Uterus (tissue), 2 donors: Measurements from ENCODE around the gene VPS26C.

Experiments used
- POLR2A ChIP-seq, 2 donors: fragments of 450-650 bp; IDR thresholded peaks; one replicate each; pipeline ENCODE4 v1.6.1; 2016; ENCODE audit warnings: antibody characterized with exemption in 2 of 2, mild to moderate bottlenecking in 1 of 2, moderate library complexity in 1 of 2
- TF ChIP-seq, protein P1 (sequence below), 4 experiments: fragments of 200-600 bp in 2 of 4; fragments of 450-650 bp in 2 of 4; sonication (generic) in 2 of 4; IDR thresholded peaks; one replicate each; pipeline ENCODE4 v1.5.1; 2016 to 2019; ENCODE audit warnings: antibody characterized with exemption in 4 of 4, mild to moderate bottlenecking in 2 of 4, moderate library complexity in 1 of 4

GRCh38 chr21:37208741-37209225 lies 58.4 kb downstream of the VPS26C start:
- TF ChIP-seq, protein P1, sequence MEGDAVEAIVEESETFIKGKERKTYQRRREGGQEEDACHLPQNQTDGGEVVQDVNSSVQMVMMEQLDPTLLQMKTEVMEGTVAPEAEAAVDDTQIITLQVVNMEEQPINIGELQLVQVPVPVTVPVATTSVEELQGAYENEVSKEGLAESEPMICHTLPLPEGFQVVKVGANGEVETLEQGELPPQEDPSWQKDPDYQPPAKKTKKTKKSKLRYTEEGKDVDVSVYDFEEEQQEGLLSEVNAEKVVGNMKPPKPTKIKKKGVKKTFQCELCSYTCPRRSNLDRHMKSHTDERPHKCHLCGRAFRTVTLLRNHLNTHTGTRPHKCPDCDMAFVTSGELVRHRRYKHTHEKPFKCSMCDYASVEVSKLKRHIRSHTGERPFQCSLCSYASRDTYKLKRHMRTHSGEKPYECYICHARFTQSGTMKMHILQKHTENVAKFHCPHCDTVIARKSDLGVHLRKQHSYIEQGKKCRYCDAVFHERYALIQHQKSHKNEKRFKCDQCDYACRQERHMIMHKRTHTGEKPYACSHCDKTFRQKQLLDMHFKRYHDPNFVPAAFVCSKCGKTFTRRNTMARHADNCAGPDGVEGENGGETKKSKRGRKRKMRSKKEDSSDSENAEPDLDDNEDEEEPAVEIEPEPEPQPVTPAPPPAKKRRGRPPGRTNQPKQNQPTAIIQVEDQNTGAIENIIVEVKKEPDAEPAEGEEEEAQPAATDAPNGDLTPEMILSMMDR (IDR thresholded peaks at IDR 0.05): no peak
- TF ChIP-seq POLR2A (IDR thresholded peaks at IDR 0.05): no peak
